Measurements from ENCODE around the gene UBA52. TPM values are rescaled to one million over a fixed set of nuclear protein-coding genes. Genes with fewer than 3 reads are reported as not detected.
"Not testable (repeated sequence)": the region's sequence is repeated elsewhere in the genome, so short reads cannot be mapped to it uniquely, and the experiment has no call there.

UBA52 gene
- total and polyA plus RNA-seq, 3 experiments from 2014 or later = 1,487 to 1,700 (median 1,684) TPM

DNA sequence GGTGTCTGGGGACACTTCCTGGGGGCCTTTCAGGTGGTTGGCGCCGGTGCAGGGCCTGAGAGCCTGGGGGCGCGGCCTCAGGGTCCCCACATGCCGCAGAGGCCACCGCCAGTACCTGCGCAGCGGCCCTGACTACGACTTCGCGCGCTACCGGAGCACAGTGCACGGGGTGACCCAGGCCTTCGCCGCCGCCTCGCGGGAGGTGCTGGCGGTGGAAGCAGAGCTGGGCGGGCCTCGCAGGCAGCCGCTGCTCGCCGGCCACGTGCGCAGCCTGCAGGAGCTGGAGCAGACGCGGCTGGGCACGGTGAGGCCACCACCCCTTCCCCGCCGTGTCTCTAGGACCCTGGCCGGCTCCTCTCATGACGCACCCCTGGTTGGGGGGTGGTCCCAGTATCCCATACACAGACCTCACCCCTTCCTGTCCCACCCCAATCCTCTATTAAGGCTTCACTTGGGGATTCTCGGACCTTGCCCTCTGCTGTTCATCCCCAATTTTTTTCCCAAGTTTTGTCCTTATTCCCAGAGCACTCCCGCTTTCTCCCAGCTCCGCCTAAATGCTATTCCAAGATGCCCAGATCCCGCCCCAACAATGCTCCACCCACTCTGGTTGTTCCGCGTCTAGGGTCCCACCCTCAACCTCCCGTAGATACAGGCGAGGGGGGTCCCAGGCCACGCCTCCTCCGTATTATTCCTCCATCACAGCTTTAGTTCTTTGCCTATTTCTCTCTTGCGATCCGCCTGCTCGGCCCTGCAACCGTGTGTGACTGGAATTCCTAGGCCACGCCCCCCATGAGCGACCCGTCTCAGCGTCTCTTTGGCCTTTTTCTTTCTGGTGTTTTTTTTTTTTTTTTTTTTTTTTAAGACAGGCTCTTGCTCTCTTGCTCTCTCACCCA is 18.0 kb downstream of the UBA52 start:
- H3K9me3 ChIP-seq (ENCODE audit: low read length) = no peaks in the 10 kb centered on the region
- Mint-ChIP-seq H3K4me1 (peaks cover 30 to 48% (median 39%) of the 10 kb centered on the region in 3 donors), H3K27me3 (peaks cover 0 to 3% of the 10 kb centered on the region in 2 donors), H3K36me3 (peaks cover 0 to 21% (median 0%) of the 10 kb centered on the region in 3 donors), H3K27ac (peak overlapping the region; percentile 89 to 96 (median 92)), H3K9me3 (no peaks in the 10 kb centered on the region), H3K4me3 (peak overlapping the region; percentile 84 to 97 (median 89))
- H3K4me1 ChIP-seq (ENCODE audit: insufficient read depth, low read length) = peaks cover 32% of the 10 kb centered on the region
- peak overlapping the region; percentile 83 for H3K4me3 ChIP-seq (ENCODE audit: low read length)
- peaks cover 6% of the 10 kb centered on the region for H3K36me3 ChIP-seq (ENCODE audit: insufficient read depth, low read length)
- ChIA-PET POLR2A (interaction anchor here (0.5 to 2.9 kb wide), 17 partner anchors 15 to 330 kb away, joined by 3 to 39 read pairs (median 5); partner anchors contain the start of genes COPE, DDX49, ELL and FKBP8), CTCF (interaction anchor here (0.7 to 3.7 kb wide), 35 partner anchors 8 to 310 kb away, joined by 3 to 41 read pairs (median 5); partner anchors contain the start of genes ELL, FKBP8, KXD1 and UBA52)
- DNase-seq = peak in 2 of 5 donors; percentile 49 to 65
- peak overlapping the region; percentile 87 for H3K27ac ChIP-seq (ENCODE audit: low read depth, low read length)
- H3K27me3 ChIP-seq (ENCODE audit: insufficient read depth, low read length, poor library complexity, severe bottlenecking) = no peaks in the 10 kb centered on the region

DNA sequence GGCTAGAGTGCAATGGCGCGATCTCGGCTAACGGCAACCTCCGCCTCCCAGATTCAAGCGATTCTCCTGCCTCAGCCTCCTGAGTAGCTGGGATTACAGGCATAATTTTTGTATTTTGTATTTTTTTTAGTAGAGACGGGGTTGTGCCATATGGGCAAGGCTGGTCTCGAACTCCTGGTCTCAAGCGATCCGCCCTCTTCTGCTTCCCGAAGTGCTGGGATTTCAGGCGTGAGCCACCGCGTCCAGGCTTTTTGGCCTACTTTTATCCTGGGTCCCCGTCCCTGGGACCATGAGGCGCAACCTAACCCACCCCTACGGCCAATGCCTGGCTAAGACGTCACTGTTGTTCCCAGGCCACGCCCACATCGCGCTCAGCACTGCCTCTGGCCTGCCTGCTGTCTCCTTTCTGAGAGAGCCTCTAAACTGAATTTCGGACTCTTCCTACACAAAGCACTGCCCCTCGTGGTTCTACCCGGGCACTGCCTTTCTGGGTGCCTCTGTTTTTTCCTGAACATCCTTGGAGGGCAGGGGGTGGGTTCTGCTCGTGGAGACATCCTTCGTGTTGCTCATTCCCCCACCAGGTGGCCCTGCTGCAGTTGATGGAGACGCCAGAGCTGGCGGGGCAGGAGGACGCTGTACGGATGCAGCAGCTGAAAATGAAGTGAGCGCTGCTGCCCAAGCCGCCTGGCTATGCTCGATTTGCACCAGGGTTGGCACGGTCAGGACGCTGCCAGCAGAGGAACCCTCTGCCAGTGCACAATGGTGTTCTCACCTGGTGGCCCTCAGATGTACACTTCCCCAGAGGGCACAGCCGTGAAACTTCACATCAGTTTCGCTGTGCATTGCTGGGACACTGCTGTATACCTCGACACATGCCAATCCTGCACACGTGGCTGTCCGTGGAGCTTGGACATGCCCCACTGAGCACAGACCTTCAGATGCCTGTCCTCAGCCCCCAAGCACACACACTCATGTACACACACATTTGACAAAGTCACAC is 18.9 kb downstream of the UBA52 start:
- H3K27ac Mint-ChIP-seq = peak overlapping the region in 7 of 8 donors; percentile 9 to 93 (median 91)
- Histone ChIP-seq H3K27ac (ENCODE audit: low read depth, low read length) (peak overlapping the region; percentile 87), H3K9me3 (ENCODE audit: low read length) (no peaks in the 10 kb centered on the region), H3K4me3 (ENCODE audit: low read length) (peak overlapping the region; percentile 83), H3K36me3 (ENCODE audit: insufficient read depth, low read length) (peaks cover 6% of the 10 kb centered on the region), H3K4me1 (ENCODE audit: insufficient read depth, low read length) (peaks cover 36% of the 10 kb centered on the region), H3K27me3 (ENCODE audit: insufficient read depth, low read length, poor library complexity, severe bottlenecking) (no peaks in the 10 kb centered on the region)
- peak in 1 of 5 donors; percentile 47 for DNase-seq
- peaks cover 0 to 3% of the 10 kb centered on the region in 2 donors for H3K27me3 Mint-ChIP-seq
- CTCF ChIA-PET = interaction anchor here (0.8 to 3.7 kb wide), 3 partner anchors 18 to 256 kb away, joined by 3 to 41 read pairs (median 41); partner anchors contain the start of genes ELL and UBA52
- H3K9me3 Mint-ChIP-seq = no peaks in the 10 kb centered on the region
- POLR2A ChIA-PET = interaction anchor here (0.7 to 2.9 kb wide), 4 partner anchors 19 to 74 kb away, joined by 3 to 39 read pairs (median 10); partner anchors contain the start of genes KXD1 and UBA52
- peaks cover 0 to 21% (median 0%) of the 10 kb centered on the region in 3 donors for H3K36me3 Mint-ChIP-seq
- H3K4me3 Mint-ChIP-seq = peak overlapping the region; percentile 27 to 97 (median 88)
- H3K4me1 Mint-ChIP-seq = peaks cover 32 to 52% (median 42%) of the 10 kb centered on the region in 3 donors

DNA sequence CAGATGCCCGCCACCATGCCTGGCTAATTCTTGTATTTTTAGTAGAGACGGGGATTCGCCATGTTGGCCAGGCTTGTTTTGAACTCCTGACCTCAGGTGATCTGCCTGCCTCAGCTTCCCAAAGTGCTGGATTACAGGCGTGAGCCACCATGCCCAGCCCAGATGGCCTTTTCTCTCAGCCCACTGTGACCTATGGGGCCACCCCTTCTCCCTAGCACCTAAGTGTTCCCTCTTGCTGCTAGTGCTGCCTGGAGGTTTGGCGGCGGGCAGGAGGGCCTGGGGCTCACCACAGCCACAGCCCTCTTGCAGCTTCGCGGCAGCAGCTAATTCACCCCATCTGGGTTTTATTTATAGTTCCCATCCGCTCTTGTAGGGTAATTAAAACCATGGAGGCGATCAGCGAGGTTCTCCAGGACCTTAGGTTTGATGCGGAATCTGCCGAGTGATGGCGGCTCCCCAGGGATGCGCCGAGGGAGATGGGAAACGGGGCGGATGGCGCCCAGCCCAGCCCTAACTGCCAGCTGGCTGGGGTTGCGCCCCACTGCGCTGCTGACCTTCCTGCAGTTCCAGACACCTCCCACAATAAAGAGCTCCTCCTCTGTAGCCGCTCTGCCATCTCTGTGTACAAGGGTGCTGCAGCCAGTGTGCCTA is 20.2 kb downstream of the UBA52 start:
- H3K27ac ChIP-seq (ENCODE audit: low read depth, low read length) = no peak overlapping the region
- peak overlapping the region in 4 of 7 donors; percentile 15 to 67 (median 42) for H3K4me3 Mint-ChIP-seq
- CTCF ChIA-PET = interaction anchor here (0.8 to 4.3 kb wide), 3 partner anchors 15 to 256 kb away, joined by 3 to 25 read pairs (median 3); no protein-coding TSS in a partner anchor
- H3K9me3 Mint-ChIP-seq = no peaks in the 10 kb centered on the region
- peaks cover 6% of the 10 kb centered on the region for H3K36me3 ChIP-seq (ENCODE audit: insufficient read depth, low read length)
- peaks cover 0 to 21% (median 0%) of the 10 kb centered on the region in 3 donors for H3K36me3 Mint-ChIP-seq
- peak overlapping the region in 4 of 8 donors; percentile 45 to 86 (median 70) for H3K27ac Mint-ChIP-seq
- DNase-seq = peak in 1 of 5 donors; percentile 41
- H3K4me3 ChIP-seq (ENCODE audit: low read length) = no peak overlapping the region
- H3K4me1 ChIP-seq (ENCODE audit: insufficient read depth, low read length) = peaks cover 36% of the 10 kb centered on the region
- no peaks in the 10 kb centered on the region for H3K9me3 ChIP-seq (ENCODE audit: low read length)
- H3K27me3 ChIP-seq (ENCODE audit: insufficient read depth, low read length, poor library complexity, severe bottlenecking) = peaks cover 1% of the 10 kb centered on the region
- peaks cover 33 to 46% (median 38%) of the 10 kb centered on the region in 3 donors for H3K4me1 Mint-ChIP-seq
- peaks cover 0 to 3% of the 10 kb centered on the region in 2 donors for H3K27me3 Mint-ChIP-seq
- POLR2A ChIA-PET = interaction anchor here (0.9 kb wide), 1 partner anchor 48 kb away, joined by 3 read pairs; no protein-coding TSS in a partner anchor

DNA sequence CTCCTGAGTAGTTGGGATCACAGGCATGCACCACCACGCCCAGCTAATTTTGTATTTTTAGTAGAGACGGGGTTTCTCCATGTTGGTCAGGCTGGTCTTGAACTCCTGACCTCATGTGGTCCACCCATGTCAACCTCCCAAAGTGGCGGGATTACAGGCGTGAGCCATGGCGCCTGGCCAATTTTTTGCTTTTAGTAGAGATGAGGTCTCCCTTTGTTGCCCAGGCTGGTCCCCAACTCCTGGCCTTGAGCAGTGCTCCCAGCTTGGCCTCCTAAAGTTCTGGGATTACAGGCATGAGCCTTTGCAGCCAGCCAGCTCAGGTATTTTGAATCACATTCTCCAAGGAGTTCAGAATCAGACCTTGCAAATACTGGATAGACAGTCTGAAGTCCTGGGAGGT is 21.1 kb downstream of the UBA52 start:
- H3K36me3 ChIP-seq (ENCODE audit: insufficient read depth, low read length); H3K4me3 ChIP-seq (ENCODE audit: low read length); H3K27me3 ChIP-seq (ENCODE audit: insufficient read depth, low read length, poor library complexity, severe bottlenecking); H3K27me3 Mint-ChIP-seq; H3K9me3 ChIP-seq (ENCODE audit: low read length); H3K9me3 Mint-ChIP-seq; H3K27ac ChIP-seq (ENCODE audit: low read depth, low read length): not testable (repeated sequence)
- ChIA-PET POLR2A (interaction anchor here (0.5 to 1.6 kb wide), 4 partner anchors 11 to 21 kb away, joined by 3 to 5 read pairs (median 4); partner anchors contain the start of genes TMEM59L and UBA52), CTCF (interaction anchor here (1.0 to 4.3 kb wide), 4 partner anchors 15 to 255 kb away, joined by 3 to 25 read pairs (median 6); partner anchors contain the start of gene UBA52)
- peaks cover 31 to 43% (median 36%) of the 10 kb centered on the region in 3 donors for H3K4me1 Mint-ChIP-seq
- H3K4me1 ChIP-seq (ENCODE audit: insufficient read depth, low read length) = peaks cover 34% of the 10 kb centered on the region
- DNase-seq = peak in 1 of 5 donors; percentile 42
- peaks cover 0 to 21% (median 0%) of the 10 kb centered on the region in 3 donors for H3K36me3 Mint-ChIP-seq
- peak overlapping the region in 5 of 8 donors; percentile 8 to 74 (median 54) for H3K27ac Mint-ChIP-seq
- peak overlapping the region in 2 of 7 donors; percentile 11 to 70 for H3K4me3 Mint-ChIP-seq

DNA sequence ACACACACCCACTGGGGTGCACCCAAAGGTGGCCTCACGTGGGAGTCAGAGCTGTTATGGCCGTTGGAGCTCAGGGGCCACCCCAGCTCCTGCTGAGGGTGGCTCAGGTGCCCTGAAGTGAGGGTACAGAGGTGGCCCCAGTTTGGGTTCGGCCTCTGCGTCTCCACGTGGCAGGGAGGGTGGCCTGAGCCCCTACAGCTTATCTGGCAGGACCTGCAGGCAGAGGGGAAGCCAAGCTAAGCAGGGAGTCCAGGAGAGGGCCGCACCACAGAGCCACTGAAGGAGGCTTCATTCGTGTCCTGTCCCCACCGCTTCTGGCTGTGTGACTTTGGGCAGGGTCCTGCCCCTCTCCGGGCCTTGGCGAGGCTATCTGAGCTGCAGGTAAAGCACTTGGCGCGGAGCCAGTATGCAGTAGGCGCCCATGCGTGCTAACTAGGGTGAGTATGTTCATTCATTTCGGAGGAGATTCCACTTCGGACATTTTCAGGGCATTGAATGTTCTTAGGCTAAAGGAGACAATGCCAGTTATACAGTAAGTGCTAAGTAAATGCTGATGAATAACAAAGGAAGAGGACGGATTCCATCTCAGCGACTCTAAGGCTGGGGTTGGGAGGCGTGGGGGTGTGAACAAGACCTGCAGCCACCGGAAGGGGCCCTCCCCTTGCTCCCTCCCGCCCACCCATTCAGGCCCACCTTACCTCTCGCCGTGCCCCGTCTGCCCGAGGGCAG is 21.9 kb downstream of the UBA52 start:
- H3K4me1 Mint-ChIP-seq = peaks cover 24 to 36% (median 29%) of the 10 kb centered on the region in 3 donors
- peaks cover 6% of the 10 kb centered on the region for H3K36me3 ChIP-seq (ENCODE audit: insufficient read depth, low read length)
- no peaks in the 10 kb centered on the region for H3K9me3 ChIP-seq (ENCODE audit: low read length)
- H3K9me3 Mint-ChIP-seq = no peaks in the 10 kb centered on the region
- peaks cover 28% of the 10 kb centered on the region for H3K4me1 ChIP-seq (ENCODE audit: insufficient read depth, low read length)
- ChIA-PET CTCF (interaction anchor here (0.6 to 4.3 kb wide), 24 partner anchors 8 to 397 kb away, joined by 3 to 25 read pairs (median 4); partner anchors contain the start of genes COPE, DDX49 and UBA52), POLR2A (interaction anchor here (0.5 to 1.6 kb wide), 10 partner anchors 12 to 1223 kb away, joined by 3 to 5 read pairs (median 3); partner anchors contain the start of genes KXD1, TMEM59L and UBA52)
- H3K4me3 ChIP-seq (ENCODE audit: low read length) = no peak overlapping the region
- H3K27me3 ChIP-seq (ENCODE audit: insufficient read depth, low read length, poor library complexity, severe bottlenecking) = peaks cover 4% of the 10 kb centered on the region
- H3K27me3 Mint-ChIP-seq = peaks cover 0 to 3% of the 10 kb centered on the region in 2 donors
- peak overlapping the region; percentile 56 to 74 (median 71) for H3K4me3 Mint-ChIP-seq
- no peak overlapping the region for H3K27ac ChIP-seq (ENCODE audit: low read depth, low read length)
- peak in 1 of 5 donors; percentile 52 for DNase-seq
- peaks cover 0 to 21% (median 0%) of the 10 kb centered on the region in 3 donors for H3K36me3 Mint-ChIP-seq
- peak overlapping the region; percentile 29 to 86 (median 62) for H3K27ac Mint-ChIP-seq

DNA sequence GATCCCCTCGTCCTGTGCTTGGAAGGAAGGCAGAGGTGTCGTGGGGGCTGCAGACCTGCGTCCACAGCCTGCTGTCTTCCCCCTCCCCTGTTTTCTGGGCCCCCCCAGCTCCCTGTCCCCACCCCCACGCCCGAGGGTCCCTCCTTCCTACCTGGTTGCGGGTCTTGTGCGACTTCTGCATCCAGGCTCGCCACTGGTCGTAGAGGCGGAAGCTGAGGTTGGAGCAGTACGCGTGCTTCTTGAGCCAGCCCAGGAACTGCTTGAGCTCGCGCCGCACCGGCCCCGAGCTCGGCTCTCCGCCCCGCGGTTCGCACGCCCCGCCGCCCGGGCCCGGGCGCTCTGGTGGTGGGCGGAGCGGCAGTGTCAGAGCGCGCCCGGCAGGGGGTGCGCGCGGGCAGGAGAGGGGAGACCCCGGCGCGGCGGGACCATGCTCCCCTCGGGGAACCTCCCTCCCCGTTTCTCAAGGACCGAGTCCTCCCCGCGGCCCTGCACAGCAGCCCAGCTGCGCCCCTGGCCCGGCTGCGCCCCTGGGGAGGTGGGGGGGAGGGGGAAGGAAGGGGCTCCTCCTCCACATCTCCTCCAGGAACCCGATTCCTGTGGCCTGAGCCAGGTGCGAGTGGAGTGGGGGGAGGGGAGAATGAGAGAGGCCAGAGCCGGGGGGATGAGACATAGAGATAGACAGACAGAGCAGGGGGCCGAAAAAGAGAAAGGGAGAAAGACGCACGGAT is 22.6 kb downstream of the UBA52 start:
- Mint-ChIP-seq H3K9me3 (no peaks in the 10 kb centered on the region), H3K4me3 (peak overlapping the region; percentile 68 to 79 (median 77)), H3K36me3 (peaks cover 0 to 19% (median 0%) of the 10 kb centered on the region in 3 donors), H3K27ac (peak overlapping the region; percentile 56 to 89 (median 82)), H3K4me1 (peaks cover 24 to 36% (median 29%) of the 10 kb centered on the region in 3 donors), H3K27me3 (peaks cover under 1 to 3% of the 10 kb centered on the region in 2 donors)
- Histone ChIP-seq H3K27me3 (ENCODE audit: insufficient read depth, low read length, poor library complexity, severe bottlenecking) (peaks cover 4% of the 10 kb centered on the region), H3K4me3 (ENCODE audit: low read length) (peak overlapping the region; percentile 75), H3K27ac (ENCODE audit: low read depth, low read length) (peak overlapping the region; percentile 38), H3K36me3 (ENCODE audit: insufficient read depth, low read length) (peaks cover 6% of the 10 kb centered on the region), H3K9me3 (ENCODE audit: low read length) (no peaks in the 10 kb centered on the region), H3K4me1 (ENCODE audit: insufficient read depth, low read length) (peaks cover 28% of the 10 kb centered on the region)
- CTCF ChIA-PET = interaction anchor here (0.6 to 4.3 kb wide), 24 partner anchors 8 to 396 kb away, joined by 3 to 25 read pairs (median 4); partner anchors contain the start of genes COPE and DDX49
- DNase-seq = peak; percentile 66 to 81 (median 72)
- POLR2A ChIA-PET = interaction anchor here (0.5 to 1.6 kb wide), 6 partner anchors 18 to 1120 kb away, joined by 3 to 5 read pairs (median 3); partner anchors contain the start of genes KXD1 and UBA52

Measured in CD8-positive, alpha-beta memory T cell (primary cell).